SK-N-SH treated with all-trans-retinoic acid at 6 μM for 48 hours (cell line): ENCODE results near the gene ARAP1.

Experiments used
- ARNTL ChIP-seq: fragments of 450-650 bp; formaldehyde crosslinking; IDR thresholded peaks from 2 replicates; pipeline ENCODE4 v1.5.0; 2020; ENCODE audit warnings: low read depth, mild to moderate bottlenecking, moderate library complexity, borderline replicate concordance
- GLIS3 ChIP-seq: fragments of 250-450 bp; sonication (Bioruptor Pico); IDR thresholded peaks from 2 replicates; pipeline ENCODE4 v1.5.0; 2020; ENCODE audit warnings: mild to moderate bottlenecking, moderate library complexity
- OSR1 ChIP-seq: fragments of 250-450 bp; sonication (Bioruptor Pico); IDR thresholded peaks from 2 replicates; pipeline ENCODE4 v1.8.0; 2022; ENCODE audit warnings: moderate library complexity, mild to moderate bottlenecking, inconsistent platforms
- POU6F1 ChIP-seq: fragments of 250-450 bp; sonication (Bioruptor Pico); IDR thresholded peaks from 2 replicates; pipeline ENCODE4 v1.8.0; 2021; ENCODE audit warnings: low read depth, mild to moderate bottlenecking, moderate library complexity, borderline replicate concordance
- PPARA ChIP-seq: fragments of 250-450 bp; sonication (Bioruptor Pico); IDR thresholded peaks from 2 replicates; pipeline ENCODE4 v1.5.0; 2020; ENCODE audit warnings: mild to moderate bottlenecking, borderline replicate concordance
- RARB ChIP-seq: fragments of 250-450 bp; sonication (Bioruptor Pico); IDR thresholded peaks from 2 replicates; pipeline ENCODE4 v1.8.0; 2021; ENCODE audit warnings: mild to moderate bottlenecking, moderate library complexity
- TCF4 ChIP-seq: fragments of 250-450 bp; sonication (Bioruptor Pico); IDR thresholded peaks from 2 replicates; pipeline ENCODE4 v1.8.0; 2021; ENCODE audit warnings: mild to moderate bottlenecking, moderate library complexity, borderline replicate concordance
- ZC3H10 ChIP-seq: fragments of 250-450 bp; sonication (Bioruptor Pico); IDR thresholded peaks from 2 replicates; pipeline ENCODE4 v1.5.1; 2021; ENCODE audit warnings: mild to moderate bottlenecking, moderate library complexity
- ZFP3 ChIP-seq: fragments of 250-450 bp; sonication (Bioruptor Pico); IDR thresholded peaks from 2 replicates; pipeline ENCODE4 v1.5.0; 2020; ENCODE audit warnings: mild to moderate bottlenecking, moderate library complexity
- ZNF70 ChIP-seq: fragments of 450-650 bp; formaldehyde crosslinking; IDR thresholded peaks from 2 replicates; pipeline ENCODE4 v1.5.0; 2020; ENCODE audit warnings: mild to moderate bottlenecking, moderate library complexity
- ZNF8 ChIP-seq: fragments of 450-650 bp; formaldehyde crosslinking; IDR thresholded peaks from 2 replicates; pipeline ENCODE4 v1.5.0; 2020; ENCODE audit warnings: mild to moderate bottlenecking, moderate library complexity
- TF ChIP-seq, protein P1 (sequence below): fragments of 250-450 bp; sonication (Bioruptor Pico); IDR thresholded peaks from 2 replicates; pipeline ENCODE4 v1.5.1; 2021; ENCODE audit warnings: mild to moderate bottlenecking, moderate library complexity
- TF ChIP-seq, protein P2 (sequence below): fragments of 250-450 bp; sonication (Bioruptor Pico); IDR thresholded peaks from 2 replicates; pipeline ENCODE4 v1.8.0; 2020; ENCODE audit warnings: mild to moderate bottlenecking, moderate library complexity, borderline replicate concordance
- TF ChIP-seq, protein P3 (sequence below): fragments of 250-450 bp; sonication (Bioruptor Pico); IDR thresholded peaks from 2 replicates; pipeline ENCODE4 v1.5.1; 2020; ENCODE audit warnings: low read depth, mild to moderate bottlenecking, moderate library complexity

DNA sequence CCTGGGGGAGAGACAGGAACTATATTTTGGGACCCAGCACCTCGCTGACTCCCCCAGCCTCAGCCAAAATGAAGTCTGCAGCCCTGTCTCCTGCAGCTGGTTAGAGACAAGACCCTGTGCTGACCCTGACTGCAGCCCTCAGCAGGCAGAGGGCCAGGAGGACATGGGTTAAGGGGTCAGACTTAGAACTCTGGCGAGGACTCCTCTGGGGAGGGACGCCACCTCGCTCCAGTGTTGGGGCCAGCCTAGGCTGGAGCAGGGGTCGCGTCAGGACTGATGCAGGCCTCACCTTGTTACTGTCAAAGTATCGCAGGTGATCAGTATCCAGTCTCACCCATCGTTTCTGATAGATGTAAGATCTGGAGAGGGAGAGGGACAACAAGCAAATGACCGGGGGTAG lies 41.1 kb downstream of the ARAP1 start:
- TF ChIP-seq PPARA (CRISPR knock-in tag): no peak
- TF ChIP-seq RARB (CRISPR knock-in tag): no peak
- TF ChIP-seq GLIS3 (CRISPR knock-in tag): no peak
- TF ChIP-seq, protein P1, sequence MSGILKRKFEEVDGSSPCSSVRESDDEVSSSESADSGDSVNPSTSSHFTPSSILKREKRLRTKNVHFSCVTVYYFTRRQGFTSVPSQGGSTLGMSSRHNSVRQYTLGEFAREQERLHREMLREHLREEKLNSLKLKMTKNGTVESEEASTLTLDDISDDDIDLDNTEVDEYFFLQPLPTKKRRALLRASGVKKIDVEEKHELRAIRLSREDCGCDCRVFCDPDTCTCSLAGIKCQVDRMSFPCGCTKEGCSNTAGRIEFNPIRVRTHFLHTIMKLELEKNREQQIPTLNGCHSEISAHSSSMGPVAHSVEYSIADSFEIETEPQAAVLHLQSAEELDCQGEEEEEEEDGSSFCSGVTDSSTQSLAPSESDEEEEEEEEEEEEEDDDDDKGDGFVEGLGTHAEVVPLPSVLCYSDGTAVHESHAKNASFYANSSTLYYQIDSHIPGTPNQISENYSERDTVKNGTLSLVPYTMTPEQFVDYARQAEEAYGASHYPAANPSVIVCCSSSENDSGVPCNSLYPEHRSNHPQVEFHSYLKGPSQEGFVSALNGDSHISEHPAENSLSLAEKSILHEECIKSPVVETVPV (CRISPR knock-in tag): no peak
- no peak for TF ChIP-seq TCF4
- TF ChIP-seq ZNF8 (CRISPR knock-in tag): no peak
- no peak for TF ChIP-seq POU6F1
- no peak for TF ChIP-seq ARNTL
- TF ChIP-seq, protein P2, sequence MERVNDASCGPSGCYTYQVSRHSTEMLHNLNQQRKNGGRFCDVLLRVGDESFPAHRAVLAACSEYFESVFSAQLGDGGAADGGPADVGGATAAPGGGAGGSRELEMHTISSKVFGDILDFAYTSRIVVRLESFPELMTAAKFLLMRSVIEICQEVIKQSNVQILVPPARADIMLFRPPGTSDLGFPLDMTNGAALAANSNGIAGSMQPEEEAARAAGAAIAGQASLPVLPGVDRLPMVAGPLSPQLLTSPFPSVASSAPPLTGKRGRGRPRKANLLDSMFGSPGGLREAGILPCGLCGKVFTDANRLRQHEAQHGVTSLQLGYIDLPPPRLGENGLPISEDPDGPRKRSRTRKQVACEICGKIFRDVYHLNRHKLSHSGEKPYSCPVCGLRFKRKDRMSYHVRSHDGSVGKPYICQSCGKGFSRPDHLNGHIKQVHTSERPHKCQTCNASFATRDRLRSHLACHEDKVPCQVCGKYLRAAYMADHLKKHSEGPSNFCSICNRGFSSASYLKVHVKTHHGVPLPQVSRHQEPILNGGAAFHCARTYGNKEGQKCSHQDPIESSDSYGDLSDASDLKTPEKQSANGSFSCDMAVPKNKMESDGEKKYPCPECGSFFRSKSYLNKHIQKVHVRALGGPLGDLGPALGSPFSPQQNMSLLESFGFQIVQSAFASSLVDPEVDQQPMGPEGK (CRISPR knock-in tag): no peak
- TF ChIP-seq OSR1 (CRISPR knock-in tag): no peak
- TF ChIP-seq ZFP3 (CRISPR knock-in tag): no peak
- TF ChIP-seq ZC3H10 (CRISPR knock-in tag): no peak
- TF ChIP-seq, protein P3, sequence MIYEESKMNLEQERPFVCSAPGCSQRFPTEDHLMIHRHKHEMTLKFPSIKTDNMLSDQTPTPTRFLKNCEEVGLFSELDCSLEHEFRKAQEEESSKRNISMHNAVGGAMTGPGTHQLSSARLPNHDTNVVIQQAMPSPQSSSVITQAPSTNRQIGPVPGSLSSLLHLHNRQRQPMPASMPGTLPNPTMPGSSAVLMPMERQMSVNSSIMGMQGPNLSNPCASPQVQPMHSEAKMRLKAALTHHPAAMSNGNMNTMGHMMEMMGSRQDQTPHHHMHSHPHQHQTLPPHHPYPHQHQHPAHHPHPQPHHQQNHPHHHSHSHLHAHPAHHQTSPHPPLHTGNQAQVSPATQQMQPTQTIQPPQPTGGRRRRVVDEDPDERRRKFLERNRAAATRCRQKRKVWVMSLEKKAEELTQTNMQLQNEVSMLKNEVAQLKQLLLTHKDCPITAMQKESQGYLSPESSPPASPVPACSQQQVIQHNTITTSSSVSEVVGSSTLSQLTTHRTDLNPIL (CRISPR knock-in tag): no peak
- TF ChIP-seq ZNF70 (CRISPR knock-in tag): no peak
